Thymus (tissue), 11 donors: Measurements from ENCODE around the gene AVPR2. TPM values are rescaled to one million over a fixed set of nuclear protein-coding genes. Genes with fewer than 3 reads are reported as not detected.

Source experiments
- DNase-seq, 9 donors: peaks; one replicate each; pipeline ENCODE4 v3.0.0-alpha.2; 2013; ENCODE audit warnings: low spot score in 9 of 9, low read depth in 6 of 9, missing footprints in 1 of 9
- H3K27ac ChIP-seq, 2 donors: one replicate each; pipeline ENCODE4 v1.5.1; 2013; ENCODE audit warnings: control low read depth in 1 of 2, low read depth in 1 of 2, low read length in 1 of 2, mild to moderate bottlenecking in 1 of 2, moderate library complexity in 1 of 2
- H3K27me3 ChIP-seq, 2 donors: one replicate each; pipeline ENCODE4 v1.5.1; 2013; ENCODE audit warnings: low read length in 1 of 2; ENCODE audit not compliant: control insufficient read depth in 2 of 2, insufficient read depth in 1 of 2
- H3K36me3 ChIP-seq, 2 donors: one replicate each; pipeline ENCODE4 v1.5.1; 2013; ENCODE audit warnings: low read length in 1 of 2, mild to moderate bottlenecking in 1 of 2, moderate library complexity in 1 of 2; ENCODE audit not compliant: control insufficient read depth in 2 of 2, insufficient read depth in 2 of 2
- H3K4me1 ChIP-seq, 2 donors: one replicate each; pipeline ENCODE4 v1.5.1; 2013; ENCODE audit warnings: low read length in 2 of 2; ENCODE audit not compliant: control insufficient read depth in 2 of 2, insufficient read depth in 2 of 2
- H3K4me3 ChIP-seq, 2 donors: one replicate each; pipeline ENCODE4 v1.5.1; 2013; ENCODE audit warnings: low read length in 2 of 2, control low read depth in 1 of 2, mild to moderate bottlenecking in 1 of 2
- H3K9me3 ChIP-seq, 2 donors: one replicate each; pipeline ENCODE4 v1.5.1; 2013; ENCODE audit warnings: low read length in 1 of 2, mild to moderate bottlenecking in 1 of 2; ENCODE audit not compliant: control insufficient read depth in 2 of 2, insufficient read depth in 1 of 2
- WGBS: extraction: QIAGEN DNeasy Blood & Tissue Kit; methylation state at CpG from one replicate; pipeline ENCODE4 v1.1.7; 2013; 5-methylcytosine and 5-hydroxymethylcytosine counted together
- polyA plus RNA-seq: library from polyadenylated mRNA; stranded (reverse); fragments of 200-250 nt; gene quantifications from one replicate; pipeline ENCODE4 v1.2.3, GENCODE V29; 2013
- total RNA-seq: library from RNA; stranded (reverse); fragments of 120-200 nt; gene quantifications from one replicate; pipeline ENCODE4 v1.2.4, GENCODE V29; 2013
- donor health status: healthy.

AVPR2 gene
- total and polyA plus RNA-seq, 2 donors: 0.24 to 1.8 TPM

DNA sequence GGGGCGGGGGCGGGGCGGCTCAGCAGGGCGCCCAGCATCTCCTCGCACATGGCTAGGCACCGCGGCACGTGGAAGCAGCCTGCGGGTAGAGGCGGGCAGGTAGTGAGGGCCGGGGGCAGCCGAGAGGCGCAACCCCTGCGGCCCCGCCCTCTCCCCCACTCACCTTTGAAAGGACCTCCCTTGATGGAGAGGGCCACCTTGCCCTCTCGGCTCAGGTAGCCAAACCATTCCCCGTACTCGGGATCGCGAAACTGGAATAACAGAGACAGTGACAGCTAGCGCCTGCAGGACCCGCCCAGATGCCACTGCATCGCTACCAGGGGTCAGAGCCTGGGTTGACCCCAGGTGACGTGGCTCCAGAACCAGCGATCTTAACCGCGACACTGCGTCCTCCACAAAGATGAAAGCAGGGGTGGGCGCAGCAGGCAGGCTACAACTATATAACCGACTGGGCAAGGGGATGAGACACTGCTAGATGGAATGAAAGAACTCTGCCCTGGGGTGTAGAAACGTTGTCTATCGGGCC is 30.9 kb downstream of the AVPR2 start:
- no peaks in the 10 kb centered on the region for H3K9me3 ChIP-seq
- peaks cover 0 to 23% of the 10 kb centered on the region in 2 donors for H3K4me1 ChIP-seq
- DNase-seq: no peak
- no peak overlapping the region for H3K27ac ChIP-seq
- WGBS: 33% methylated on average over 32 of the region's 32 CpGs
- H3K27me3 ChIP-seq: peaks cover 0 to 42% of the 10 kb centered on the region in 2 donors
- peak overlapping the region; percentile 36 to 67 for H3K4me3 ChIP-seq
- H3K36me3 ChIP-seq: peaks cover 14 to 27% of the 10 kb centered on the region in 2 donors

DNA sequence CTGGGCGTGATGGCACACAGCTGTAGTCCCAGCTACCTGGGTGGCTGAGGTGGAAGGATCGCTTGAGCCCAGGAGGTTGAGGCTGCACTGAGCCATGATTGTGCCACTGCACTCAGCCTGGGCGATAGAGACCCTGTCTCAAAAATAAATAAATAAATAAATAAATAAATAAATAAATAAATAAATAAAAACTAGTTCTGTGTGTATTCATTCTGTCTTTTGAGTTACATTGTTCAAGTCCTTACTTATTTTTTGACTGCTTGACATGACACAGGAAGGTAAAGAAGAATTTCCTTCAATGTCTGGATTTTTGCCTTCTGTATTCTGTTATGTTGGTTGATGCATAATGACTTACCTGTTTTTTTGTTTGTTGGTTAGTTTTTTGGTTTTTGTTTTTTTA is 32.6 kb downstream of the AVPR2 start:
- H3K4me3 ChIP-seq: no peak overlapping the region
- peaks cover 0 to 12% of the 10 kb centered on the region in 2 donors for H3K36me3 ChIP-seq
- WGBS: 95% methylated on average over 3 of the region's 3 CpGs
- H3K27me3 ChIP-seq: peaks cover 0 to 34% of the 10 kb centered on the region in 2 donors
- H3K4me1 ChIP-seq: peaks cover 5 to 29% of the 10 kb centered on the region in 2 donors
- no peak overlapping the region for H3K27ac ChIP-seq
- no peak for DNase-seq
- H3K9me3 ChIP-seq: no peaks in the 10 kb centered on the region

DNA sequence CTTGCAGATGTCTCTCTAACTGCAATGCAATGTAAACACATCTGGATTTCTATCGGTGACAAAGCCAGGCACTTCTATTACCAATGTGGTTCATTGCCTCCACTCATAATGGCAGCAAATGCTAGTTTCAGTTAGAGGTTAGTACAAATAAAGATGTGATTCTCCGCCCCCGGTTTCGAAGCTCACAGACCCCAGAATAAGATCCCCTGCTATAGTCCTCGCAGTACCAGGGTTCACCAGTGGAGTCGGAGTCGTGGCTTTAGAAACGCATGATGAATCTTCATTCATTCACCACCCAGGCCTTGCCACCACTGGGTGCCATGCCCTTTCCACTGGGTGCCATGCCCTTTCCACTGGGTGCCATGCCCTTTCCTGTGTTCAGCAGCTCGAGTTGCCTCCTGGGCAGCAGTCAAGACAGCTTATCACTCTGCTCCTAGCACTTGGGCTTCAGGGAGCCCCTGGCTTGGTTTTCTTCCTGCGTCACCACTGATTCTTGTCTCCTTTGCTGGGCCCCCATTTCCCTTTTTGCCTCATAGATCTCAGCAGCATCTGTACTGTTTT is 33.8 kb downstream of the AVPR2 start:
- WGBS: 91% methylated on average over 10 of the region's 10 CpGs

DNA sequence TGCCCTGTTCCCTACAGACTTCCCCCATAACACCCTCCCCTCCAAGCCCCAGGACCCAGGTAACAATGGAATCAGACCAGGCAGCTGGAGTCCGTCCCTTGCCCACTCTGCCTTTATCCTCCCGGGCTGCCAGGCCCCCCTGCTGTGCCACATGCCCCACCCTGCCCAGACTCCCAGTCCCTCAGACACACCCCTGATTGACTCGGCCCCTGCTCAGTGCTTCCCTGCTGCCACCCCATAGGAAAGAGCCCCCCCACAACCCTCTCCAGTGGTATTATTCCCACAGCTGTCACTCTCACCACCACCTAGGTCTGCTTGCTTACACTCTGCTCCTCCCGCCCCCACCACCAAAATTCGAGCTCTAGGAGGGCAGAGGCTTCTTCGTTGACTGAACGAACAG is 35.1 kb downstream of the AVPR2 start:
- Histone ChIP-seq H3K36me3 (no peaks in the 10 kb centered on the region), H3K4me3 (no peak overlapping the region), H3K4me1 (peaks cover 9 to 36% of the 10 kb centered on the region in 2 donors), H3K9me3 (no peaks in the 10 kb centered on the region), H3K27ac (no peak overlapping the region), H3K27me3 (peaks cover 0 to 41% of the 10 kb centered on the region in 2 donors)
- DNase-seq: no peak
- WGBS: 89% methylated on average over 7 of the region's 7 CpGs

More for the DNA sequence above, 33.8 kb downstream of the AVPR2 start:
- H3K4me1 ChIP-seq: peaks cover 5 to 32% of the 10 kb centered on the region in 2 donors
- peaks cover 0 to 39% of the 10 kb centered on the region in 2 donors for H3K27me3 ChIP-seq
- H3K27ac ChIP-seq: no peak overlapping the region
- H3K4me3 ChIP-seq: no peak overlapping the region
- peak in 1 of 9 donors; percentile 24 for DNase-seq
- H3K36me3 ChIP-seq: no peaks in the 10 kb centered on the region
- no peaks in the 10 kb centered on the region for H3K9me3 ChIP-seq

DNA sequence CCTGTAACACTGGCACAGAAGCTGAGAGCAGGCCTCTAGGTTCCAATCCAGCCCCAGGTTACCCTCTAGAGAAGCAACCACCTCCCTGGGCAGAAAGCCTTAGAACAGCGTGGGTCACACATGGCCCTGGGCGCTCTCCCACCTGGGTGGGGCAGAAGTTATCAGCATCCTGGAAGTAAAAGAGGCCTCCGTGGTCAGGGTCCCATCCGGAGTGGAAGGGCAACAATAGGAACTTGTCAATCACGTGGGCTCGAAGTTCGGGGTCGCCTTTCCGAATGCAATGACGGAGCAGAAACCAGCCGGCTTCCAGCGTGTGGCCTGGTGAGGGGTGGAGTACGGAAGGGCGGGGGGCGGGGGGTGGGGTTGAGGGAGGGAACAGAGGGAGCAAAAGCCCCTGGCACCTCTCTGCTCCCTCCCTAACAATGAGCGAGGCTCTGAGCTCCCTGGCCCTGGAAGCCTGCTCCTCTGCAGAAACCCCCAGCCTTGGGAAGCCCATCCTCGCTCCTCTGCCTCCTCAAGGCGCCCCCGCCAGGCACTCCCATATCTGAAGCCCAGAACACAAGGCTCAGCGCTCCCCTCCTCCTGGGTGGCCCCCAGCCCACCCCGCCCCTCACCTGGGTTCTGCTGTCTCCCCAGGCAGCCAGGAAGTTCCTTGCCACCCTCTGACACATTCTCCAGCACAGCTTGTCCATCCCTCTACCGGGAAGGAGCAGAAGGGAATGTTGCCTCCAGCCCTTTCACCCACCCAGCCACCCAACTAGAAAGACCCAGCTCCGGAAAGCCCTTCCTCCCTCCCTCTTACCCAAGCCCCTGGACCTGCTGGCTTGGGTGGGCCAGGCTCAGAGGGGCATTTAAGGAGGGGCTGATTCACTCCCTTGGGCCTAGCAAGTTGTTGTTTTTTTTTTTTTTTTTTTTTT is 37.1 kb downstream of the AVPR2 start:
- DNase-seq: peak in 1 of 9 donors; percentile 26
- Histone ChIP-seq H3K27me3 (peaks cover 0 to 34% of the 10 kb centered on the region in 2 donors), H3K27ac (no peak overlapping the region), H3K9me3 (no peaks in the 10 kb centered on the region), H3K36me3 (no peaks in the 10 kb centered on the region), H3K4me1 (peaks cover 9 to 34% of the 10 kb centered on the region in 2 donors), H3K4me3 (no peak overlapping the region)
- 16% methylated on average over 23 of the region's 23 CpGs for WGBS

DNA sequence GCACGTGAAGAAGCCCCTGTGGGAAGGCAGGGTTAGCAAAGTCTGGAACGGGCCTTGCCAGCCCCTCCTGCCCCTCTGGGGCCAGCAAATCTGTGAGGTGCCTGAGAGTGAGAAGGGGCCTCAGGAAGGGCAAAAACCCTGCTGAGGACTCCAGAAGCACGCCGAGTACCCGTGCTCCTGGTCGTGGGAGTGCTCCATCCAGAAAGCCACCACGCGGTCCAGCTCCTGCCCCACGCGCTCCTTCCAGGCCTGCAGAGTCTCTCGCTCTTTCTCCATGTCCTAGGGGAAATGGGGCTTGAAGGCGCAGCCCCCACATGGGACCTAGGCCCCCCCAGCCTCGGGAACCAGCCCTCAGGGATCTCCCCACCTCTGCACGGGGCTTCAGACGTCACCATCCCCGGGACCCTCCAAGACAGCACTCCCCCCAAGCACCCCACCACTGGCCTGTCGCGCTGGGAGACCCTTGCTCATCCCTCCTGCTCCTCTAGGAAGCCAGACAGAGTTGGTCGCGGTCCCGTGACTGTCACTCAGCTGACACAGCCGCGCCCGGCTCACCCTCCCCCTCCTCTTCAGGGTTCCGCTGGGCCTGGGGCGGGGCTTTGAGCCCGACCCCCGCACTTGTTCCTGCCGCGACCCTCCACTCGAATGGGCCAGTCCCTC is 39.8 kb downstream of the AVPR2 start, which contains the start of gene RENBP:
TSS of gene RENBP (minus strand) at position 504 of the 660 bp plus-strand sequence. CDS start at position 471, 33 bp downstream.
- WGBS: 22% methylated on average over 30 of the region's 31 CpGs
- H3K9me3 ChIP-seq: no peaks in the 10 kb centered on the region
- peaks cover 9 to 16% of the 10 kb centered on the region in 2 donors for H3K36me3 ChIP-seq
- H3K27ac ChIP-seq: no peak within 1 kb of the TSS
- peaks cover 12 to 52% of the 10 kb centered on the region in 2 donors for H3K4me1 ChIP-seq
- peak within 1 kb of the TSS; percentile 50 to 52 for H3K4me3 ChIP-seq
- DNase-seq: peak in 3 of 9 donors; percentile 52 to 72 (median 59)
- H3K27me3 ChIP-seq: peaks cover 0 to 33% of the 10 kb centered on the region in 2 donors

DNA sequence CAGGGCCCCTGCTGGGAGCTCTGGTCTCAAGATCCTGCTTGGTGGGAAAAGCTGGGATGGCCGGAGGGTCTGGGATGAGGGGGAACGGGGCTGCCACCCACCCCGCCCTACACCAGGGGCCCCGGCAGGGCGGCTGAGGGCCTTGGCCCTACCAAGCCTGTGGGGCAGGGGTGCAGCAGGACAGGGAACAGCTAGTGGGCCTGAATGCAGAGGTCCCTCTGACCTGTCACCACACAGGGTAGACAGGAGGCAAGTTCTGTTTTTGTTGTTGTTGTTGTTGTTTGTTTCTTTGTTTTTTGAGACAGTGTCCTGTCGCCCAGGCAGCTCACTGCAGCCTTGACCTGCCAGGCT is 40.3 kb downstream of the AVPR2 start:
- Histone ChIP-seq H3K36me3 (peaks cover 13 to 21% of the 10 kb centered on the region in 2 donors), H3K4me3 (peak overlapping the region; percentile 50 to 52), H3K4me1 (peaks cover 12 to 57% of the 10 kb centered on the region in 2 donors), H3K27ac (no peak overlapping the region), H3K27me3 (peaks cover 0 to 28% of the 10 kb centered on the region in 2 donors), H3K9me3 (no peaks in the 10 kb centered on the region)
- 54% methylated on average over 6 of the region's 6 CpGs for WGBS
- no peak for DNase-seq

DNA sequence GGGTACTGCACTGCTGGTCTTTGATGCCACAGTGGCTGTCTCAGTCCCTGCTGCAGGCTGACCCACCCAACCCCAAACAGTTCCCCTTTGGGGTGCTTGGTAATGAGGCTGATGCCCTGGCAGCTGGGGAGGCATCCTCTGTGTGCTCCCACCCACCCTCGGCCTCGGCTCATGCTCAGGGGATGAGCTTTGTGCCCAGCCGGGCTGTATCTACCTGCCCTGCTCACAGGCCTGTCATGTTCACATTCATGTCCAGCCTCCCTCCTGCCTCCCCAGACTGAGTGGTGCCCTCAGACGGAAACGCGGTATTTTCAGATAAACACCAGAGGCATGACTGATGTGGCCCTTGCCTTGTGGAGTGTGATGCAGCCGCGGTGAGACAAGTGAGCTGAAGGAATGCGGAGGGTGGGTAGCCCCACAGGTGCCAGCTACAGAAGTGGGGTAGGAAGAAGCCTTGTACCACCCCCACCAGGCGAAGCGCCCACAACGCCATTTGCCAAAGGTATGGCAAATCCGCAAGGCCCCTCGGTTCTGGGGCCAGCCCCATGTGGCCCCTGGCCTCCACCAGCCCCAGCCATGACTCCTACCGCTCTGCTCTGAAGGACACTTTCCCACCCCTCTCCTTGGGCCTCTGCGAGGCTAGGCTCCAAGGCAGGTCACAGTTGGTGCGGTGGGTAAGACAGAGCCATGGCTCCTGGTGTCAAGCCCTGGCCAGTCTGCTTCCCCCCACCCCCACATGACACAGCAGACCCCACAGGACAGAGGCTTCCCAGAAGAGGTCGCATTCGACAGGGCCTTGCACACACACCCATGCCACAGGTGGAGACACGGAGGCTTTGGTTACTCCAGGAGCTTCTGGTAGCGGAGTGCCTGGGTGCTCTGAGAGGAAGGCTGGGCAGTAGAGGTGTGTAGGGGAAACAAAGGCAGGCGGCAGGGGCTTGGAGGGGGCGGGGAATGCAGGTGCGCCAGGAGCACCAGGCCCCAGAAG is 41.8 kb downstream of the AVPR2 start:
- Histone ChIP-seq H3K4me1 (peaks cover 12 to 55% of the 10 kb centered on the region in 2 donors), H3K27me3 (peaks cover 0 to 22% of the 10 kb centered on the region in 2 donors), H3K27ac (no peak overlapping the region), H3K36me3 (peaks cover 28 to 35% of the 10 kb centered on the region in 2 donors), H3K4me3 (no peak overlapping the region), H3K9me3 (no peaks in the 10 kb centered on the region)
- WGBS: 92% methylated on average over 24 of the region's 24 CpGs
- no peak for DNase-seq
